ENCODE data around the gene GPR15LG.
A peak's percentile ranks its signal among the peaks of the same experiment; 100 is the strongest.
"Not testable (repeated sequence)": the region's sequence is repeated elsewhere in the genome, so short reads cannot be mapped to it uniquely, and the experiment has no call there.

The GPR15LG gene

GRCh38 chr10:84173501-84173929 lies at the start of gene GPR15LG:
Gene GPR15LG (plus strand): TSS chr10:84173801. CDS start chr10:84173852, 51 bp downstream.
- no peak for DNase-seq

- not testable (repeated sequence) for DNase-seq
Measured at GRCh38 chr10:84125910-84126784, 47.5 kb upstream of the GPR15LG start.

- no peak for DNase-seq
Measured at GRCh38 chr10:84126785-84127167, 46.8 kb upstream of the GPR15LG start.

- DNase-seq: no peak
Measured at GRCh38 chr10:84135836-84136235, 37.8 kb upstream of the GPR15LG start.

- DNase-seq: no peak
Measured at GRCh38 chr10:84137811-84138210, 35.8 kb upstream of the GPR15LG start.

- no peak for DNase-seq
Measured at GRCh38 chr10:84138478-84139125, 35.0 kb upstream of the GPR15LG start.

GRCh38 chr10:84139126-84140035 lies 34.2 kb upstream of the GPR15LG start, which contains the start of gene GHITM:
Gene GHITM (plus strand): TSS chr10:84139509. CDS start chr10:84141501, 1,992 bp downstream.
- DNase-seq: peak; percentile 52

- no peak for DNase-seq
Measured at GRCh38 chr10:84140036-84140379, 33.6 kb upstream of the GPR15LG start.

- no peak for DNase-seq
Measured at GRCh38 chr10:84147347-84147746, 26.3 kb upstream of the GPR15LG start.

- not testable (repeated sequence) for DNase-seq
Measured at GRCh38 chr10:84148006-84148597, 25.5 kb upstream of the GPR15LG start.

GRCh38 chr10:84149854-84150253 lies 23.7 kb upstream of the GPR15LG start:
- DNase-seq: no peak

GRCh38 chr10:84152769-84153168 lies 20.8 kb upstream of the GPR15LG start:
- DNase-seq: no peak

- DNase-seq: no peak
Measured at GRCh38 chr10:84155521-84155920, 18.1 kb upstream of the GPR15LG start.

GRCh38 chr10:84156009-84156408 lies 17.6 kb upstream of the GPR15LG start:
- no peak for DNase-seq

- no peak for DNase-seq
Measured at GRCh38 chr10:84156768-84157167, 16.8 kb upstream of the GPR15LG start.

GRCh38 chr10:84158061-84158460 lies 15.5 kb upstream of the GPR15LG start:
- no peak for DNase-seq

GRCh38 chr10:84158550-84158949 lies 15.1 kb upstream of the GPR15LG start:
- no peak for DNase-seq

- no peak for DNase-seq
Measured at GRCh38 chr10:84159076-84159685, 14.4 kb upstream of the GPR15LG start.

GRCh38 chr10:84160663-84161362 lies 12.8 kb upstream of the GPR15LG start:
- no peak for DNase-seq

- DNase-seq: no peak
Measured at GRCh38 chr10:84163996-84164395, 9.6 kb upstream of the GPR15LG start.

- no peak for DNase-seq
Measured at GRCh38 chr10:84164442-84164841, 9.2 kb upstream of the GPR15LG start.

Measured in cortex of kidney (tissue), 1 donor.